Measurements from ENCODE around the gene ARHGEF35.

GRCh38 chr7:144174613-144175012 lies 21.0 kb downstream of the ARHGEF35 start:
- no peak for TF ChIP-seq ZNF8 (CRISPR knock-in tag; IDR thresholded peaks at IDR 0.05)
- no peak for TF ChIP-seq SNAI2 (CRISPR knock-in tag; IDR thresholded peaks at IDR 0.05)
- no peak for TF ChIP-seq OSR1 (CRISPR knock-in tag; IDR thresholded peaks at IDR 0.05)
- no peak for TF ChIP-seq TOX (CRISPR knock-in tag; IDR thresholded peaks at IDR 0.05; ENCODE audit: borderline replicate concordance)
- no peak for TF ChIP-seq GLIS3 (CRISPR knock-in tag; IDR thresholded peaks at IDR 0.05)
- TF ChIP-seq PATZ1 (CRISPR knock-in tag; IDR thresholded peaks at IDR 0.05; ENCODE audit: borderline replicate concordance): no peak
- no peak for TF ChIP-seq BACH2 (CRISPR knock-in tag; IDR thresholded peaks at IDR 0.05; ENCODE audit: borderline replicate concordance)
- TF ChIP-seq CREB5 (CRISPR knock-in tag; IDR thresholded peaks at IDR 0.05; ENCODE audit: low read depth): no peak

All from SK-N-SH treated with all-trans-retinoic acid at 6 μM for 48 hours (cell line).